ENCODE data around the gene SEMA4C. TPM values are rescaled to one million over a fixed set of nuclear protein-coding genes. Genes with fewer than 3 reads are reported as not detected.

The SEMA4C gene
- total RNA-seq, 2 experiments from 2014 or later = 55.8 to 56.8 TPM

DNA sequence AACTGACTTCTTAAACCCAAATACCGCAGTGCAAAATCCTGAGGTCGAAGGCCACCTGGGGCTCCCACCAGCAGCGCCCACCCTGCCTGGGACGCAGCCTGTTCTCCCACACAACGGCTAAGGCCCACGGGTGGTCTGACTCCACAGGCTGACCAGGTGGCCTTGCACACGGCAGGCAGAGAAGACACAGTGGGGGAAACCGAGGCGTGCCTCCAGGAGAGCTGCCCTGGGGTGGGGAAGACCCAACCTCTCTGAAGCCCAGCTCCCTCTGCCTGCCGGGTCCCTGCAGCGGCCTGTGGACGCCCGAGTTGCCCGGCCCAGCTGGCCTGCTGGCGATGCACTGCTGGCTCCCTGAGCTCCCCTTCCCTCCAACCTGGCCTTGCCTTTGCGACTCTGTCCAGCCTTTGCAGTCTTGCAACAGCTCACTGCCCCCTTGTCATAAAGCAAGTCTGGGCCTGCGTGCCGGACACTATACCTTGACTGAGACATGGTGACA is 9.7 kb upstream of the SEMA4C start:
- DNase-seq (no peak), ATAC-seq (ENCODE audit: poor library complexity) (no peak)
- Mint-ChIP-seq H3K27me3 (no peaks in the 10 kb centered on the region), H3K9me3 (no peaks in the 10 kb centered on the region), H3K4me1 (ENCODE audit: low read depth) (peaks cover 14% of the 10 kb centered on the region), H3K36me3 (ENCODE audit: low read depth) (no peaks in the 10 kb centered on the region), H3K27ac (no peak overlapping the region), H3K4me3 (no peak overlapping the region)
- Histone ChIP-seq H3K27ac (ENCODE audit: low read depth in 1 of 2, low read length in 2 of 2) (no peak overlapping the region), H3K9me3 (ENCODE audit: control insufficient read depth in 1 of 2, insufficient read depth in 1 of 2, low read length in 2 of 2) (no peaks in the 10 kb centered on the region), H3K27me3 (ENCODE audit: control insufficient read depth in 1 of 2, insufficient read depth in 2 of 2, low read length in 2 of 2) (no peaks in the 10 kb centered on the region), H3K4me1 (ENCODE audit: insufficient read depth, low read length) (peaks cover 1% of the 10 kb centered on the region), H3K36me3 (ENCODE audit: insufficient read depth, low read length) (no peaks in the 10 kb centered on the region), H3K4me3 (ENCODE audit: low read length) (no peak overlapping the region)
- ChIA-PET POLR2A (interaction anchor here (1.1 kb wide), 1 partner anchor 9 kb away, joined by 4 read pairs; no protein-coding TSS in a partner anchor), CTCF (no interaction called here)
- TF ChIP-seq, protein P1, sequence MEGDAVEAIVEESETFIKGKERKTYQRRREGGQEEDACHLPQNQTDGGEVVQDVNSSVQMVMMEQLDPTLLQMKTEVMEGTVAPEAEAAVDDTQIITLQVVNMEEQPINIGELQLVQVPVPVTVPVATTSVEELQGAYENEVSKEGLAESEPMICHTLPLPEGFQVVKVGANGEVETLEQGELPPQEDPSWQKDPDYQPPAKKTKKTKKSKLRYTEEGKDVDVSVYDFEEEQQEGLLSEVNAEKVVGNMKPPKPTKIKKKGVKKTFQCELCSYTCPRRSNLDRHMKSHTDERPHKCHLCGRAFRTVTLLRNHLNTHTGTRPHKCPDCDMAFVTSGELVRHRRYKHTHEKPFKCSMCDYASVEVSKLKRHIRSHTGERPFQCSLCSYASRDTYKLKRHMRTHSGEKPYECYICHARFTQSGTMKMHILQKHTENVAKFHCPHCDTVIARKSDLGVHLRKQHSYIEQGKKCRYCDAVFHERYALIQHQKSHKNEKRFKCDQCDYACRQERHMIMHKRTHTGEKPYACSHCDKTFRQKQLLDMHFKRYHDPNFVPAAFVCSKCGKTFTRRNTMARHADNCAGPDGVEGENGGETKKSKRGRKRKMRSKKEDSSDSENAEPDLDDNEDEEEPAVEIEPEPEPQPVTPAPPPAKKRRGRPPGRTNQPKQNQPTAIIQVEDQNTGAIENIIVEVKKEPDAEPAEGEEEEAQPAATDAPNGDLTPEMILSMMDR (IDR thresholded peaks at IDR 0.05) = no peak
- intact Hi-C loops (cut with DNase I, micrococcal nuclease) = no loop called here

DNA sequence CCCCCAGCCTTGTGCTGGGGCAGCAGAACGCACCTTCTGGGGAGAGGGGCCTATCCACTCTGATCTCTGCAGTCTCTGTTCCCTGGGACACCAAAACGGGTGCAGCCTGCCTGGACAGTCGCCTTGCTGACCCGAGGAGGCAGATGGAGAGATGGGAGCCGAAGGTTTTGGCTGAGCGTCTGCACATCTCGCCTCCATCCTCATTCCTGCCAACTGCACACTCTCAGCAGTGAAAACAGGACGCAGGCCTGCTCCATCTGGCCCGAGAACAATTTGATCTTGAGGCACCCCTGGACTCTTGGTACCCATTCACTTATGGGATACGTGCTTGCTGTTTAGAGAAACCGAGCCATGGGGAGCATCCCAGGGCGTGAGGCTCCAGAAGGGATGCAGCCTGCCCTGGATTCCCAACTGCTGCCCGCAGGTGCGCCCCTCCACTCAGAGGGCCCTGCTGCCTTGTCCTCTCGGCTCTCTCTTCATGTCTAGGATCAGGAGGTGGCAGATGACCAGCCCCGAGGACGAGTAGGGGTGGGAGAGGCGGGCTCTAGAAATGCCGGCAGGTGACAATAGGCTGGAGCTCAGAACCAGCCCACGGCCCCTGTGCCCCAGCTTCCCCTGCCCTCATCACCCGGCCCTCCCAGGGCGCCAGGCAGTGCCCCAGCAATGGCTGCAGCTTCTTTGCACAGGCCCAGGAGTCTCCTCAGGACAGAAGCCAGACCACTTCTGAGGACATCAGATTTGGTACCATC is 9.1 kb upstream of the SEMA4C start:
- Histone ChIP-seq H3K27ac (ENCODE audit: low read depth in 1 of 2, low read length in 2 of 2) (no peak overlapping the region), H3K27me3 (ENCODE audit: control insufficient read depth in 1 of 2, insufficient read depth in 2 of 2, low read length in 2 of 2) (no peaks in the 10 kb centered on the region), H3K4me3 (ENCODE audit: low read length) (no peak overlapping the region), H3K4me1 (ENCODE audit: insufficient read depth, low read length) (peaks cover 8% of the 10 kb centered on the region), H3K36me3 (ENCODE audit: insufficient read depth, low read length) (no peaks in the 10 kb centered on the region), H3K9me3 (ENCODE audit: control insufficient read depth in 1 of 2, insufficient read depth in 1 of 2, low read length in 2 of 2) (no peaks in the 10 kb centered on the region)
- intact Hi-C loops (cut with DNase I, micrococcal nuclease) = no loop called here
- ATAC-seq (ENCODE audit: poor library complexity) (no peak), DNase-seq (no peak)
- ChIA-PET POLR2A (interaction anchor here (1.1 kb wide), 1 partner anchor 12 kb away, joined by 4 read pairs; no protein-coding TSS in a partner anchor), CTCF (no interaction called here)
- no peak overlapping the region for H3K27ac Mint-ChIP-seq
- TF ChIP-seq, protein P1 (IDR thresholded peaks at IDR 0.05) = no peak
- H3K4me1 Mint-ChIP-seq (ENCODE audit: low read depth) = peaks cover 20% of the 10 kb centered on the region
- no peaks in the 10 kb centered on the region for H3K9me3 Mint-ChIP-seq
- H3K27me3 Mint-ChIP-seq = no peaks in the 10 kb centered on the region
- no peaks in the 10 kb centered on the region for H3K36me3 Mint-ChIP-seq (ENCODE audit: low read depth)
- H3K4me3 Mint-ChIP-seq = no peak overlapping the region

DNA sequence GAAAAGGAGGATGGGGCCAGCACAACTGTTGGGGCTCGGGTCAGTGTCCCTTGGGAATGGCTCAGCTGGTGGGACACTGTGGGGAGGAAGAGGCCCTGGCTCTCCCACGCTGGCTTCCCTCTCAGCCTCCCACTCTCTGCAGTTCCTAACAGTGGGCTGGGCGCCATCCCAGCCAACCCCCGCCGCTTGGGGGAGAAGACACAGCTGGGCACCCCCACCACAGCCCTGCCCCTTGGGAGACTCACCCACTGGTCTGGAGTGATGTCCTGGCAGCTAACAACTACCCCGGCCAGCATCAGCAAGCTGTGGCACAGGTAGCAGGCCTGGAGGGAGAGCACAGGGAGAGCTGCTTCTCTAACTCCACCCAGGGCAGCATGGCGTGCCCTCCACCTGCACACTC is 8.3 kb upstream of the SEMA4C start:
- TF ChIP-seq, protein P1 (IDR thresholded peaks at IDR 0.05) = no peak
- CTCF ChIA-PET = no interaction called here
- H3K27me3 Mint-ChIP-seq = no peaks in the 10 kb centered on the region

More for the DNA sequence above, 8.3 kb upstream of the SEMA4C start:
- intact Hi-C loops (cut with DNase I, micrococcal nuclease) = no loop called here
- Histone ChIP-seq H3K4me3 (ENCODE audit: low read length) (no peak overlapping the region), H3K27me3 (ENCODE audit: control insufficient read depth in 1 of 2, insufficient read depth in 2 of 2, low read length in 2 of 2) (no peaks in the 10 kb centered on the region), H3K36me3 (ENCODE audit: insufficient read depth, low read length) (no peaks in the 10 kb centered on the region), H3K4me1 (ENCODE audit: insufficient read depth, low read length) (peaks cover 14% of the 10 kb centered on the region), H3K9me3 (ENCODE audit: control insufficient read depth in 1 of 2, insufficient read depth in 1 of 2, low read length in 2 of 2) (no peaks in the 10 kb centered on the region), H3K27ac (ENCODE audit: low read depth in 1 of 2, low read length in 2 of 2) (no peak overlapping the region)
- Mint-ChIP-seq H3K4me3 (no peak overlapping the region), H3K9me3 (no peaks in the 10 kb centered on the region), H3K4me1 (ENCODE audit: low read depth) (peaks cover 26% of the 10 kb centered on the region), H3K27ac (no peak overlapping the region), H3K36me3 (ENCODE audit: low read depth) (no peaks in the 10 kb centered on the region)
- DNase-seq (no peak), ATAC-seq (ENCODE audit: poor library complexity) (no peak)
- POLR2A ChIA-PET = interaction anchor here (1.1 kb wide), 1 partner anchor 13 kb away, joined by 4 read pairs; no protein-coding TSS in a partner anchor

Measured in CD4-positive, alpha-beta T cell (primary cell).